Measurements from ENCODE around the gene UBASH3B. TPM values are rescaled to one million over a fixed set of nuclear protein-coding genes. Genes with fewer than 3 reads are reported as not detected.
"Not testable (repeated sequence)": the region's sequence is repeated elsewhere in the genome, so short reads cannot be mapped to it uniquely, and the experiment has no call there.

UBASH3B gene
- total RNA-seq, 2 donors from 2014 or later = 0.78 to 12.9 TPM

DNA sequence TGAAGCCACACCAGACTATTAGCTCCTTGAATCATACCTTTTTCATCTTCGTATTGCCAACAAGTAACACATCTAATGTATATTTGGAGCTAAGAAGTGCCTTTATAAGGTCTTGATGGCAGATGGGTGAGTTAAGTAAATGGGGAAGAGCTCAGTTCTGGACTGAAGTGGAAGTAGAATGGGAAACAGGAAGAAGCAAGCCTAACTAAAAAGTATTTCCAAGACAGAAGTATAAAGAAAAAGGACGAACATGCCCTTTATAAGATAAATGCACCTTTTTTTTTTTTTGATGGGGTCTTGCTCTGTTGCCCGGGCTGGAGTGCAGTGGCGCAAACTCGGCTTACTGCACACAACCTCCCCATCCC is 197.3 kb downstream of the UBASH3B start:
- Histone ChIP-seq H3K4me1 (no peaks in the 10 kb centered on the region), H3K9me3 (no peaks in the 10 kb centered on the region), H3K27ac (no peak overlapping the region), H3K4me3 (no peak overlapping the region), H3K36me3 (replicated peaks in 1 of 2; ENCODE audit: insufficient read depth in 1 of 2, low read depth in 2 of 2) (no peaks in the 10 kb centered on the region), H3K27me3 (no peaks in the 10 kb centered on the region)
- intact Hi-C loops (cut with DNase I) = loop anchor here (10.0 kb wide), 1 partner anchor 58 kb away; no protein-coding TSS in a partner anchor
- TF ChIP-seq, protein P1, sequence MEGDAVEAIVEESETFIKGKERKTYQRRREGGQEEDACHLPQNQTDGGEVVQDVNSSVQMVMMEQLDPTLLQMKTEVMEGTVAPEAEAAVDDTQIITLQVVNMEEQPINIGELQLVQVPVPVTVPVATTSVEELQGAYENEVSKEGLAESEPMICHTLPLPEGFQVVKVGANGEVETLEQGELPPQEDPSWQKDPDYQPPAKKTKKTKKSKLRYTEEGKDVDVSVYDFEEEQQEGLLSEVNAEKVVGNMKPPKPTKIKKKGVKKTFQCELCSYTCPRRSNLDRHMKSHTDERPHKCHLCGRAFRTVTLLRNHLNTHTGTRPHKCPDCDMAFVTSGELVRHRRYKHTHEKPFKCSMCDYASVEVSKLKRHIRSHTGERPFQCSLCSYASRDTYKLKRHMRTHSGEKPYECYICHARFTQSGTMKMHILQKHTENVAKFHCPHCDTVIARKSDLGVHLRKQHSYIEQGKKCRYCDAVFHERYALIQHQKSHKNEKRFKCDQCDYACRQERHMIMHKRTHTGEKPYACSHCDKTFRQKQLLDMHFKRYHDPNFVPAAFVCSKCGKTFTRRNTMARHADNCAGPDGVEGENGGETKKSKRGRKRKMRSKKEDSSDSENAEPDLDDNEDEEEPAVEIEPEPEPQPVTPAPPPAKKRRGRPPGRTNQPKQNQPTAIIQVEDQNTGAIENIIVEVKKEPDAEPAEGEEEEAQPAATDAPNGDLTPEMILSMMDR (IDR thresholded peaks at IDR 0.05) = no peak
- no peak for TF ChIP-seq POLR2A (IDR thresholded peaks at IDR 0.05)
- ATAC-seq (no peak), DNase-seq (no peak)
- 66 to 75% methylated on average over 5 of the region's 5 CpGs for WGBS, 2 donors

DNA sequence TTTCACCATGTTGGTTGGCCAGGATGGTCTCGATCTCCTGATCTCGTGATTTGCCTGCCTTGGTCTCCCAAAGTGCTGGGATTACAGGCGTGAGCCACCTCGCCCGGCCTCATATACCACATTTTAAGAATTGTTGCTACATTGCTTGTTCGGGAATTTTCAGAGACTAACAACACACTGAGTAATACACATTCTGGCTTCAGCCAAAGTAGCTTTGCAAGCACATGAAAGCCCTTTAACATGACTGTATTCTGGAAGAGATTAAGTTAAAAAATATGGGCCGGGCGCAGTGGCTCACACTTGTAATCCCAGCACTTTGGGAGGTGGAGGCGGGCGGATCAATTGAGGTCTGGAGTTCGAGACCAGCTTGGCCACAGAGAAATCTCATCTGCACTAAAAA is 197.7 kb downstream of the UBASH3B start:
- no peak for ATAC-seq
- H3K4me3 ChIP-seq = no peak overlapping the region
- DNase-seq = no peak
- TF ChIP-seq POLR2A (IDR thresholded peaks at IDR 0.05) = no peak
- TF ChIP-seq, protein P1 (IDR thresholded peaks at IDR 0.05) = no peak
- intact Hi-C loops (cut with DNase I) = loop anchor here (10.0 kb wide), 1 partner anchor 58 kb away; no protein-coding TSS in a partner anchor
- H3K9me3 ChIP-seq = no peaks in the 10 kb centered on the region
- no peak overlapping the region for H3K27ac ChIP-seq
- no peaks in the 10 kb centered on the region for H3K4me1 ChIP-seq
- H3K27me3 ChIP-seq = no peaks in the 10 kb centered on the region
- no peaks in the 10 kb centered on the region for H3K36me3 ChIP-seq (replicated peaks in 1 of 2; ENCODE audit: insufficient read depth in 1 of 2, low read depth in 2 of 2)
- WGBS, 2 donors = 76 to 78% methylated on average over 11 of the region's 11 CpGs

DNA sequence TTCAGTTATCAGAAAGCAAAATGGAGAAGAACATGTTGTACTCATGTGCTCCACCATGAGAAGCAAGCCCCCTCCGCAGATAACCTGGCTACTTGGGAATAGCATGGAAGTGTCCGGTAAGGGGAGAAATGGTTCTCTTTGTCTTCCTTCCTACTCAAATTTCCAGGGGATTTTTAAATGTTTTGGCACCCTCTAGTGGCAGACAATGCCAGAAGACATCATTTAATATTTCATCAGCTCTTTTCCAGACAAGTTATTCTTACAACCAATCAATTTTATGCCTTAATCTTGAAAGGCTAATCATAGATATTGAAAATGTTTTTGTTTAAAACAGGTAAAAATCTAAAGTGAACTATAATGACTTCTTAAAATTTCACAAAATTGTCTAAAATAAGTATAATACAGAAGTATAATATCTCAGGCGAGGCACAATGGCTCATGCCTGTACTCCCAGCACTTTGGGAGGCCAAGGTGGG is 198.5 kb downstream of the UBASH3B start:
- Histone ChIP-seq H3K4me1 (no peaks in the 10 kb centered on the region), H3K36me3 (replicated peaks in 1 of 2; ENCODE audit: insufficient read depth in 1 of 2, low read depth in 2 of 2) (no peaks in the 10 kb centered on the region), H3K27ac (no peak overlapping the region), H3K27me3 (no peaks in the 10 kb centered on the region), H3K4me3 (no peak overlapping the region), H3K9me3 (no peaks in the 10 kb centered on the region)
- TF ChIP-seq, protein P1 (IDR thresholded peaks at IDR 0.05) = peak; percentile 45 to 81 (median 74)
- TF ChIP-seq POLR2A (IDR thresholded peaks at IDR 0.05) = no peak
- ATAC-seq (peak; percentile 59), DNase-seq (peak; percentile 49 to 76 (median 56))
- intact Hi-C loops (cut with DNase I) = loop anchor here (10.0 kb wide), 1 partner anchor 59 kb away; no protein-coding TSS in a partner anchor
- WGBS, 2 donors = 33 to 35% methylated on average over 3 of the region's 3 CpGs

GRCh38 chr11:122861631-122862030 is 206.1 kb downstream of the UBASH3B start:
- Histone ChIP-seq H3K27ac (no peak overlapping the region), H3K4me1 (no peaks in the 10 kb centered on the region), H3K27me3 (no peaks in the 10 kb centered on the region), H3K36me3 (replicated peaks in 1 of 2; ENCODE audit: insufficient read depth in 1 of 2, low read depth in 2 of 2) (no peaks in the 10 kb centered on the region), H3K4me3 (no peak overlapping the region), H3K9me3 (no peaks in the 10 kb centered on the region)
- intact Hi-C loops (cut with DNase I) = loop anchor here (10.0 kb wide), 1 partner anchor 163 kb away; no protein-coding TSS in a partner anchor
- no peak for ATAC-seq
- 36 to 45% methylated on average over 3 of the region's 3 CpGs for WGBS, 2 donors
- no peak for DNase-seq
- TF ChIP-seq, protein P1 (IDR thresholded peaks at IDR 0.05) = no peak
- TF ChIP-seq POLR2A (IDR thresholded peaks at IDR 0.05) = no peak

DNA sequence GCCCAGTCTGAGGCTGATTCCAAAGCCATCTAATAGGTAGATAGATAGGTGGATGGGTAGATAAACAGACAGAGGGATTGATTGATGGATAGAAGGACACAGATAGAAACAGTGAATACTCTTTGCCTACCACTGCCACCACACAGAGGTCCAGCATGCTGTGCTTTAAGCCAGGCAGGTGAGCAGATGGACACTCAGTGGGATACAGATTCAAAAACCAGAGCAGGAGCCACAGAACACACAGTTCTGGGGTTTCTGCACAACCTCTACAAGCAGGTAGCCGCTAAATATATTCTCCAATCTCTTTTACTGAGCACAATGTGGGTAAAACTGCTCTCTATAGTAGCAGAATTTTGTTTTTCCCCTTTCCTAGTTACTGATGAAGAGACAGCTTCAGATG is 206.6 kb downstream of the UBASH3B start:
- H3K9me3 ChIP-seq = no peaks in the 10 kb centered on the region
- H3K27me3 ChIP-seq = no peaks in the 10 kb centered on the region
- intact Hi-C loops (cut with DNase I) = loop anchor here (10.0 kb wide), 1 partner anchor 163 kb away; no protein-coding TSS in a partner anchor
- H3K36me3 ChIP-seq (replicated peaks in 1 of 2; ENCODE audit: insufficient read depth in 1 of 2, low read depth in 2 of 2) = no peaks in the 10 kb centered on the region
- H3K4me3 ChIP-seq = no peak overlapping the region
- WGBS, 2 donors = 44 to 50% methylated on average over 1 of the region's 1 CpG
- no peak overlapping the region for H3K27ac ChIP-seq
- H3K4me1 ChIP-seq = no peaks in the 10 kb centered on the region
- TF ChIP-seq, protein P1 (IDR thresholded peaks at IDR 0.05) = no peak
- TF ChIP-seq POLR2A (IDR thresholded peaks at IDR 0.05) = no peak
- DNase-seq = no peak
- ATAC-seq = no peak

DNA sequence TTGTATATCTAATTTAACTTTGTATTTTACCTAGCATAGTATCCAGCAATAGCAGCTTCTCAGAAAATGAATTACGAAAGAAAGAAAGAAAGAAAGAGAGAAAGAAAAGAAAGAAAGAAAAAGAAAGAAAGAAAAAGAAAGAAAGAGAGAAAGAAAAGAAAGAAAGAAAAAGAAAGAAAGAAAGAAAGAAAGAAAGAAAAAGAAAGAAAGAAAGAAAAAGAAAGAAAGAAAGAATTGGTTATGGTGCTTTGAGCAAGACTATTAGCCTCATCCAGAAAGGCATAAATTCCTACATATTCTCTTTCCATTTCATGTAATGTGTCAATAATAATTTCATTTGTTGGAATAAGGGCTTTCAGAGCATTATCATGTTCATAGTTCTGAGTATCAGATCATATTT is 207.6 kb downstream of the UBASH3B start:
- H3K36me3 ChIP-seq (replicated peaks in 1 of 2; ENCODE audit: insufficient read depth in 1 of 2, low read depth in 2 of 2); H3K9me3 ChIP-seq; H3K27me3 ChIP-seq; H3K27ac ChIP-seq; ATAC-seq; H3K4me3 ChIP-seq; DNase-seq; H3K4me1 ChIP-seq: not testable (repeated sequence)
- 32 to 43% methylated on average over 1 of the region's 1 CpG for WGBS, 2 donors
- intact Hi-C loops (cut with DNase I) = loop anchor here (10.0 kb wide), 1 partner anchor 162 kb away; no protein-coding TSS in a partner anchor
